ENCODE measurements around the gene CHKA.

DNA sequence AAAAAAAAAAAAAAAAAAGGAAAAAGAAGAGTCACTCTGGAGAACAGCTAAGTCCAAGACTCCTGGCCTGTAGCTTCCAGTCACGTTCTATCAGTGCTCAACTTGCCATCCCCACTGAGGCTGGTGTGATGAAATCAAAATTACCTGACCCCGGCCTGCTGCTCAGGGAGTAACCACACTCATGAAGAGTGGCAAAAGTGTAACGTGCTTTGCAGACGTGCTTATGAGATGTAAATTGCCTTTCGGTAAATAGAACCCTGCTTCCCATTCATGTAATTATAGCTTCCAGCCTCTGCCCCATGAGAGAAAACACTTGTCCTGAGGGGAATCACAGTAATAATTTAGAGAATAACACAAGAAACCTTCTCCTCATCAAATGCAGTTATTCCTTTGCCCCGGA, 28.2 kb upstream of the CHKA start:
- no peak for TF ChIP-seq CTCF (IDR thresholded peaks at IDR 0.05)
- TF ChIP-seq, protein P1, sequence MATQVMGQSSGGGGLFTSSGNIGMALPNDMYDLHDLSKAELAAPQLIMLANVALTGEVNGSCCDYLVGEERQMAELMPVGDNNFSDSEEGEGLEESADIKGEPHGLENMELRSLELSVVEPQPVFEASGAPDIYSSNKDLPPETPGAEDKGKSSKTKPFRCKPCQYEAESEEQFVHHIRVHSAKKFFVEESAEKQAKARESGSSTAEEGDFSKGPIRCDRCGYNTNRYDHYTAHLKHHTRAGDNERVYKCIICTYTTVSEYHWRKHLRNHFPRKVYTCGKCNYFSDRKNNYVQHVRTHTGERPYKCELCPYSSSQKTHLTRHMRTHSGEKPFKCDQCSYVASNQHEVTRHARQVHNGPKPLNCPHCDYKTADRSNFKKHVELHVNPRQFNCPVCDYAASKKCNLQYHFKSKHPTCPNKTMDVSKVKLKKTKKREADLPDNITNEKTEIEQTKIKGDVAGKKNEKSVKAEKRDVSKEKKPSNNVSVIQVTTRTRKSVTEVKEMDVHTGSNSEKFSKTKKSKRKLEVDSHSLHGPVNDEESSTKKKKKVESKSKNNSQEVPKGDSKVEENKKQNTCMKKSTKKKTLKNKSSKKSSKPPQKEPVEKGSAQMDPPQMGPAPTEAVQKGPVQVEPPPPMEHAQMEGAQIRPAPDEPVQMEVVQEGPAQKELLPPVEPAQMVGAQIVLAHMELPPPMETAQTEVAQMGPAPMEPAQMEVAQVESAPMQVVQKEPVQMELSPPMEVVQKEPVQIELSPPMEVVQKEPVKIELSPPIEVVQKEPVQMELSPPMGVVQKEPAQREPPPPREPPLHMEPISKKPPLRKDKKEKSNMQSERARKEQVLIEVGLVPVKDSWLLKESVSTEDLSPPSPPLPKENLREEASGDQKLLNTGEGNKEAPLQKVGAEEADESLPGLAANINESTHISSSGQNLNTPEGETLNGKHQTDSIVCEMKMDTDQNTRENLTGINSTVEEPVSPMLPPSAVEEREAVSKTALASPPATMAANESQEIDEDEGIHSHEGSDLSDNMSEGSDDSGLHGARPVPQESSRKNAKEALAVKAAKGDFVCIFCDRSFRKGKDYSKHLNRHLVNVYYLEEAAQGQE (IDR thresholded peaks at IDR 0.05; ENCODE audit: insufficient read depth in 1 of 2, low read depth in 2 of 2, low read length in 1 of 2) = no peak
- no peak for TF ChIP-seq POLR2AphosphoS5 (IDR thresholded peaks at IDR 0.05; ENCODE audit: low read depth, low read length)
- no peak for TF ChIP-seq SIN3A (IDR thresholded peaks at IDR 0.05; ENCODE audit: borderline replicate concordance, insufficient read depth, low read depth, low read length)
- no peak for TF ChIP-seq TCF7L2 (IDR thresholded peaks at IDR 0.05; ENCODE audit: low read depth, low read length)

Measured in Panc1 (cell line).